Endodermal cell (in vitro differentiated cells): Measurements from ENCODE around the gene GFRA4. TPM values are rescaled to one million over a fixed set of nuclear protein-coding genes. Genes with fewer than 3 reads are reported as not detected.
A peak's percentile ranks its signal among the peaks of the same experiment; 100 is the strongest.

Experiments
- DNase-seq: peaks from one replicate; pipeline ENCODE4 v3.0.0-alpha.2; 2017
- H3K27ac ChIP-seq: 2 replicates; pipeline ENCODE4 v1.5.1; 2013; ENCODE audit warnings: mild to moderate bottlenecking, low read depth, low read length, moderate library complexity
- H3K27me3 ChIP-seq: 2 replicates; pipeline ENCODE4 v1.6.1; 2013; ENCODE audit warnings: mild to moderate bottlenecking, low read length, moderate library complexity; ENCODE audit not compliant: insufficient read depth, control insufficient read depth, poor library complexity, severe bottlenecking
- H3K36me3 ChIP-seq: 2 replicates; pipeline ENCODE4 v1.7.0; 2013; ENCODE audit warnings: mild to moderate bottlenecking, low read length, moderate library complexity; ENCODE audit not compliant: control insufficient read depth, insufficient read depth
- H3K4me1 ChIP-seq: one replicate; pipeline ENCODE4 v1.7.0; 2013; ENCODE audit warnings: low read length; ENCODE audit not compliant: control insufficient read depth, insufficient read depth
- H3K4me3 ChIP-seq: 2 replicates; pipeline ENCODE4 v1.5.1; 2013; ENCODE audit warnings: mild to moderate bottlenecking, low read length, moderate library complexity
- H3K9ac ChIP-seq: 2 replicates; pipeline ENCODE4 v1.6.1; 2013; ENCODE audit warnings: mild to moderate bottlenecking, low read length, moderate library complexity; ENCODE audit not compliant: poor library complexity, severe bottlenecking; ENCODE audit errors: extremely low read depth
- H3K9me3 ChIP-seq: 2 replicates; pipeline ENCODE4 v1.6.1; 2013; ENCODE audit warnings: mild to moderate bottlenecking, low read length, moderate library complexity; ENCODE audit not compliant: control insufficient read depth
- H3K27ac Mint-ChIP-seq: 2 replicates; pipeline ENCODE4 v1.8.0; 2020; ENCODE audit warnings: mixed read lengths
- H3K27me3 Mint-ChIP-seq: 2 replicates; pipeline ENCODE4 v1.8.0; 2021; ENCODE audit warnings: mild to moderate bottlenecking, mixed read lengths; ENCODE audit not compliant: insufficient read depth
- H3K36me3 Mint-ChIP-seq: 2 replicates; pipeline ENCODE4 v1.8.0; 2020; ENCODE audit warnings: low read depth, mixed read lengths
- H3K4me1 Mint-ChIP-seq: 2 replicates; pipeline ENCODE4 v1.8.0; 2020; ENCODE audit warnings: mixed read lengths
- H3K4me3 Mint-ChIP-seq: 2 replicates; pipeline ENCODE4 v1.8.0; 2020; ENCODE audit warnings: mild to moderate bottlenecking, moderate library complexity, mixed read lengths
- H3K9me3 Mint-ChIP-seq: 2 replicates; pipeline ENCODE4 v1.8.0; 2020; ENCODE audit warnings: mild to moderate bottlenecking, mixed read lengths
- WGBS, 2 experiments: methylation state at CpG; one replicate each; pipeline versions ENCODE4 v1.1.5 to v1.1.7; 2013; ENCODE audit warnings: missing lambda C conversion rate in 2 of 2, mixed read lengths in 1 of 2; ENCODE audit not compliant: insufficient coverage in 1 of 2, insufficient read length in 1 of 2; 5-methylcytosine and 5-hydroxymethylcytosine counted together
- total RNA-seq, 2 donors: library from RNA; stranded (reverse); fragmentation: NEBNext Ultra II Directional in 1 of 2; extraction: Animal tissue kit (Norgen Biotek cat#: 25700) in 1 of 2; gene quantifications; 2 replicates in 1 of 2; 3 replicates in 1 of 2; pipeline ENCODE4 v1.2.1, GENCODE V29; 2021
- TF ChIP-seq, protein P1 (sequence below): fragments of 200-600 bp; sonication (generic); conservative IDR thresholded peaks from 2 replicates; pipeline ENCODE4 v1.5.0; 2021; ENCODE audit warnings: antibody characterized with exemption, mild to moderate bottlenecking

GFRA4 gene
- total RNA-seq, 2 donors from 2014 or later: not detected

DNA sequence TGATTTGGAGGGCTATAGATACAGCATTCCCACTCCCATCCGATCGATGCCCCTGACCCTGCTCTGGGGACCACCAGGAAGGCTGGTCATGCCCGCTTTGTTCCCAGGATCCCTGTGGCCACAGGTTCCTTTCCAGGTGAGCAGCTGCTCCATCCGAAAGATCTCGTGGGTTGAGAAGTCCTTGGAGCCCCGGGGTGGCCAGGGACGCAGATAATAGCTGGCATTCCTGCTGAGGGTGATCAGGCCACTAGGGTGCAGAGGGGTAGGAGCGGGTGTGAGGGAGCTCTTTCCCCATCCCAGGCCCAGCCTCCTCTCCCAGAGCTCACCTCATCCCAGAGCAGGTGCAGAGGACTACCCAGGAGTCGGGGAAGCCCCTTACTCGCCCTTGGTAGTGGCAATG lies 11.2 kb upstream of the GFRA4 start:
- WGBS, 2 experiments: 89 to 94% methylated on average over 9 to 10 of the region's 10 CpGs
- Histone ChIP-seq H3K27ac (no peak overlapping the region), H3K4me3 (no peak overlapping the region), H3K4me1 (no peaks in the 10 kb centered on the region), H3K9ac (no peak overlapping the region), H3K27me3 (peaks cover 6% of the 10 kb centered on the region), H3K9me3 (no peaks in the 10 kb centered on the region), H3K36me3 (no peaks in the 10 kb centered on the region)
- H3K36me3 Mint-ChIP-seq: no peaks in the 10 kb centered on the region
- no peak for DNase-seq
- no peak overlapping the region for H3K4me3 Mint-ChIP-seq
- H3K27me3 Mint-ChIP-seq: peaks cover 74% of the 10 kb centered on the region
- TF ChIP-seq, protein P1, sequence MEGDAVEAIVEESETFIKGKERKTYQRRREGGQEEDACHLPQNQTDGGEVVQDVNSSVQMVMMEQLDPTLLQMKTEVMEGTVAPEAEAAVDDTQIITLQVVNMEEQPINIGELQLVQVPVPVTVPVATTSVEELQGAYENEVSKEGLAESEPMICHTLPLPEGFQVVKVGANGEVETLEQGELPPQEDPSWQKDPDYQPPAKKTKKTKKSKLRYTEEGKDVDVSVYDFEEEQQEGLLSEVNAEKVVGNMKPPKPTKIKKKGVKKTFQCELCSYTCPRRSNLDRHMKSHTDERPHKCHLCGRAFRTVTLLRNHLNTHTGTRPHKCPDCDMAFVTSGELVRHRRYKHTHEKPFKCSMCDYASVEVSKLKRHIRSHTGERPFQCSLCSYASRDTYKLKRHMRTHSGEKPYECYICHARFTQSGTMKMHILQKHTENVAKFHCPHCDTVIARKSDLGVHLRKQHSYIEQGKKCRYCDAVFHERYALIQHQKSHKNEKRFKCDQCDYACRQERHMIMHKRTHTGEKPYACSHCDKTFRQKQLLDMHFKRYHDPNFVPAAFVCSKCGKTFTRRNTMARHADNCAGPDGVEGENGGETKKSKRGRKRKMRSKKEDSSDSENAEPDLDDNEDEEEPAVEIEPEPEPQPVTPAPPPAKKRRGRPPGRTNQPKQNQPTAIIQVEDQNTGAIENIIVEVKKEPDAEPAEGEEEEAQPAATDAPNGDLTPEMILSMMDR: no peak
- H3K4me1 Mint-ChIP-seq: peaks cover 2% of the 10 kb centered on the region
- no peaks in the 10 kb centered on the region for H3K9me3 Mint-ChIP-seq
- H3K27ac Mint-ChIP-seq: no peak overlapping the region

DNA sequence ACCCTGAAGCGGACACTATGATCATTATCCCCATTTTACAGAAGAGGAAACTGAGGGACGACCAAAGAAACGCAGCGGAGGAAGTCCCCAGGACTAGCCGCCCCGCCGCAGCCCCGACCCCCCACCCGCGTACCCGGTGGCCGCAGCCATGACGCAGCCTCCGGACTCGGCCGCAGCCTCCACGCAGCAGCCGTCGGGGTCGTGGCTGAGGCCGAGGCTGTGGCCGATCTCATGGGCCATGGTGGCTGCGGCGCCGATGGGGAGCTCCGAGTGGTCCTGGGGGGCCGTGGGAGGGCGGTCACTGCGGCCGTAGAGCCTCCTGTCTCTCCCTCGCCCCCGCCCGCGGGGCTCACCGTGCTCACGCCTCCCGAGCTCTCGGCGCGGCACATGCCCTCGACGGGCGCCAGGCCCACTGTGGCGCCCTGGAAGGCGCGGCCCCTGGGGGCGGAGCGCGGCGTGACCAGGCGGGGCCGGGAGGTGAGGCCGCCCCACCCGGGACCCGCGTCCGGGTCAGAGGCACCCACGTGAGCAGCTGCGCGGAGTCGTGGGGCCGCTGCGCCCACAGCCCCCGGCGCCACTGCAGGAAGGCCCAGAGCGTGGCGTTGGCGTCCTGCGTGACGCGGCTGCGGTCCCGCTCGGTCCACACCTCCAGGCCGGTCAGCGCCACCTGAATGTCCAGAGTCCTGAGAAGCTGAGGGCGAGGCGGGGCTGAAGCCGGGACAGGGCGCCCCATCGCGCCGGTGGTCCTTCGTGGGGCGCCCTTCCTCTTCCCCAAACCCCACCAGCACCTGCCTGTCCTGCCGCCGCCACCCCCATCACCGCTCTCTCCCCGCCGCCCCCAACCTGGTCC lies 10.2 kb upstream of the GFRA4 start:
- DNase-seq: no peak
- WGBS, 2 experiments: 97% methylated on average over 63 to 90 of the region's 90 CpGs
- Histone ChIP-seq H3K4me3 (no peak overlapping the region), H3K27me3 (peaks cover 6% of the 10 kb centered on the region), H3K9me3 (no peaks in the 10 kb centered on the region), H3K36me3 (no peaks in the 10 kb centered on the region), H3K4me1 (no peaks in the 10 kb centered on the region), H3K9ac (no peak overlapping the region), H3K27ac (no peak overlapping the region)
- Mint-ChIP-seq H3K4me1 (peaks cover 2% of the 10 kb centered on the region), H3K27me3 (peaks cover 71% of the 10 kb centered on the region), H3K27ac (no peak overlapping the region), H3K36me3 (no peaks in the 10 kb centered on the region), H3K9me3 (no peaks in the 10 kb centered on the region), H3K4me3 (peak overlapping the region; percentile 33)
- TF ChIP-seq, protein P1: no peak

DNA sequence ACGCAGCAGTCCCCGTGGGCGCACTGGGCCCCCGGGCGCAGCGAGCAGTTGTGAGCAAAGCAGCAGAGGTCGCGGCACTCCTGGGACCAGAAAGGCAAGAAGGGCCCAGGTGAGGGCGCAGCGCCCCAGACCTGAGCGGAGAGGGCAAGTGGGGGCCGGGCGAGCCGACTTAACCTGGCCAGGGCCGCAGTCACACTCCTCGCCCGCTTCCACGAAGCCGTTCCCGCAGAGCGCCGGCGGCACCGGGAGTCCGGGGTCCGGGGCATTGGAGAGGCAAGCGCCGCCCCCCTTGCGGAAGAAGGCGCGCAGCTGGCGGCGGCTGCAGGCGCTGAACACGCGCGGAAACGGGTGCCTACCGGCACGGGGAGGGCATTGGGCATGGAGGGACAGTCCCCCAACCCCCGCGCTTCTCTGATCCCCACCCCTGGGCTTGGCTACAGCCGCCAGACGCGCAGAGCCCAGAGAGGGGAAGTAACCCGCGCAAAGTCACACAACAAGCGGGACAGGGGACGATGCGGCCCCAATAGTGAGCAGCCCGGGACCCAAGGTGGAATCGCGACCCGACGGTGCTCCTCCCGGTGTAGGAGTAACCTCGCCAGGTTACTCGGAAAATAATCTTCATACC lies 9.5 kb upstream of the GFRA4 start:
- no peak overlapping the region for H3K9ac ChIP-seq
- TF ChIP-seq, protein P1: peak; percentile 44
- Mint-ChIP-seq H3K36me3 (no peaks in the 10 kb centered on the region), H3K9me3 (no peaks in the 10 kb centered on the region), H3K4me1 (peaks cover 2% of the 10 kb centered on the region), H3K4me3 (peak overlapping the region; percentile 33), H3K27ac (no peak overlapping the region), H3K27me3 (peaks cover 67% of the 10 kb centered on the region)
- peak; percentile 80 for DNase-seq
- no peak overlapping the region for H3K27ac ChIP-seq
- no peaks in the 10 kb centered on the region for H3K36me3 ChIP-seq
- no peaks in the 10 kb centered on the region for H3K9me3 ChIP-seq
- no peaks in the 10 kb centered on the region for H3K4me1 ChIP-seq
- H3K27me3 ChIP-seq: peaks cover 6% of the 10 kb centered on the region
- H3K4me3 ChIP-seq: no peak overlapping the region
- WGBS, 2 experiments: 94 to 95% methylated on average over 48 to 58 of the region's 58 CpGs
